GM19463 (cell line): ENCODE data around the gene TGFBR3L.
"Not testable (repeated sequence)": the region's sequence is repeated elsewhere in the genome, so short reads cannot be mapped to it uniquely, and the experiment has no call there.

Experiments
- ATAC-seq: cut with Tn5 transposase; IDR thresholded peaks from one replicate; pipeline ENCODE4 v1.9.1; 2021; ENCODE audit warnings: mild to moderate bottlenecking, moderate library complexity; ENCODE audit not compliant: unreplicated experiment

Gene TGFBR3L

DNA sequence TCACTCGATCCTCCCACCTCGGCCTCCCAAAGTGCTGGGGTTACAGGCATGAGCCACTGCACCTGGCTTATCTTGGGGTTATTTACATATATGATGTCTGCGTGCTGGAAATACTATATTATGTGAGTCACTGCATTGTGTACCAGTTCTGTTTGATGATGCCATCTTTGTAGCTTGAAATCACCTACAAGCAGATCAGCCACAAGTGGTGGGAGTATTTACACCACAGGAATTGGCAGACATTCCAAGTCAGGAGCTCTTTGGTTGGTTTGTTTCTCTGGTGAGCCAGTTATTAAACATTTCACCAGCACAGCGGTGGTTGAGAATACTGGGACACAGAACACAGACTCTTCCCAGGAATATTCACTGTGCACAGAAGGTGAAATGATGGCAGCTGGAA is 33.3 kb downstream of the TGFBR3L start:
- no peak for ATAC-seq

DNA sequence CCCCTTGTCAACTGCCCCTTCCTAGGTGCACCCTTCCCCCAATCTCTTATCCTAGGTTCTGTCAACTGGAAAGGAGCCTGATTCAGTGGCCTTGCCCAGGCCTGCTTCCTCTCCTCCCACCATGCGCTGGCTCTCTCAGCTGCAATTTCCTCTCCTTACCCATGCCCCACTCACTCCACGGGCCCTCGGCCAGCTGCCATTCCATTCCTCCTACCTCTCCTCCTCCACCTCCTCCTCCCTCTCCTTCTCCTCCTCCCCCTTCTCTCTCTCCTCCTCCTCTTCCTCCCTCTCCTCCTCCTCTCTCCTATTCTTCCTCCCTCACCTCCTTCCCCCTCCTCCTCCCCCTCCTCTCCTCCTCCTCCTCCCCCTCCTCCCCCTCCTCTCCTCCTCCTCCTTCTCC is 38.4 kb downstream of the TGFBR3L start:
- ATAC-seq, result no peak

DNA sequence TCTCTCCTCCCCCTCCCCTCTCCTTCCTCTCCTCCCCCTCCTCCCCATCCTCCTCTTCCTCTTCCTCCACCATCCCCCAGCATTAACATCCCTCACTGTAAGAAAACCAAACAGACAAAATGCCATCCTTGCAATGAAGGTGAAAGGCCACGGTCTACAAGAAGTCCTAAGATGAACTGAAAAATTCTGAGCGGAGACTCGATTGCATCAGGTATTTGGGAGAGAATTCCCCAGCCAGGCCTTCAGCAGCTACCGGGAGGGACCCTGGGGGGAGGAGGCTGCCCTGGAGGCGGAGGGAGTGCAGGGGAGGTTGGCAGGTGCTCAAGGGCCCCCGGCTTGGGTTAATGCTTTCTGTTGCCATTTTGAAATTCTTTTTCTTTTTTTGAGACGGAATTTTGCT is 38.9 kb downstream of the TGFBR3L start:
- ATAC-seq, result no peak

DNA sequence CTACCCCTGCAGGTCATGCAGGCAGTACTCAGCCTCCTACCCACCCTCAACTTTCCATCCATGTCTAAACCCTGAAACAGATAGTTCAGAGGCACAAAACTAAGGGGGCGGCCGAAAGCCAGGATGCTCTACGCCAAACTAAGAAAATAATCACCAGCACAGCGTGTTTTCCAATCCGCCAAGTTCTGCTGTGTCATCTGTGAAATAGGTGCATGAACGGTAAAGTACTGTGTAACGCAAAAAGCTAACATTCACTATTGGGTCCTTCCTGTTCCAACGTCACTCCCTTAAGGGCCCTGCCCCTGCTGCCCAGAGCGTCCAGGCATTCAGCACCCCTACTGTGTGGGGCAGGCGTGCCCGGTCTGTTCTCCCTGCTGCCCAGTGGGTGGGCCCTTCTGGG is 41.1 kb downstream of the TGFBR3L start:
- no peak for ATAC-seq

DNA sequence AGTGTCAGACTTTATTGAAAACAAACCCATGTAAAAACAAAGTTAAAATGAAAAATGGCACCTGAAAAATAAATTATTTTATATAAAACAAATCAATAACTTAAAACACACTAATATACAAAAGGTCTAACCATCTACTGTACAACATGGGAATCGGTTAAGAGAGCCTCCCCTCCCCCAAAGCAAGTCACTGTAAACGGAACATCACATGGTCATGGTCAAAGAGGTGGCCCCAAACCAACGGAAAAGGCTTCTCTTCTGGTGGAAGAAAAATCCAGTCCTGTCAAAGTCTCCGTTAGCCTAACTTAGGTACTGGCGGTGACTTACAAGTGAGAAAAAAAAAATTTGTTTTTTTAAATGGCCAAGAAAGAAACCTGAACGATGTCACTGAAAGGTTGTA is 44.6 kb downstream of the TGFBR3L start:
- no peak for ATAC-seq

DNA sequence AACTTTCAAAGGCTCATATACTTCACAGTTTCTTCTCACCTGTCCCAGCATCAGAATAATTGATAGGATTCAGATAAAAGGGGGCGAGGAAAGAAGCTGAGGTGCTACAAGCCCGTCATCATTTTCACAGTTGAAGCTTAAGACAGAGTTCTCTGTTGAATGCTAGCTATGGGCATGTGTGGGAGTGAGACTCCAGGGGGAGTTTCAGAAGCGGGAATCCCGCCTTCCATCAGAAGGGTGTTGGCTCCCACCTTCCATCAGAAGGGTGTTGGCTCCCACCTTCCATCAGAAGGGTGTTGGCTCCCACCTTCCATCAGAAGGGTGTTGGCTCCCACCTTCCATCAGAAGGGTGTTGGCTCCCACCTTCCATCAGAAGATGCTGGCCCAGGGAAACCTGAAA is 46.5 kb downstream of the TGFBR3L start:
- not testable (repeated sequence) for ATAC-seq

DNA sequence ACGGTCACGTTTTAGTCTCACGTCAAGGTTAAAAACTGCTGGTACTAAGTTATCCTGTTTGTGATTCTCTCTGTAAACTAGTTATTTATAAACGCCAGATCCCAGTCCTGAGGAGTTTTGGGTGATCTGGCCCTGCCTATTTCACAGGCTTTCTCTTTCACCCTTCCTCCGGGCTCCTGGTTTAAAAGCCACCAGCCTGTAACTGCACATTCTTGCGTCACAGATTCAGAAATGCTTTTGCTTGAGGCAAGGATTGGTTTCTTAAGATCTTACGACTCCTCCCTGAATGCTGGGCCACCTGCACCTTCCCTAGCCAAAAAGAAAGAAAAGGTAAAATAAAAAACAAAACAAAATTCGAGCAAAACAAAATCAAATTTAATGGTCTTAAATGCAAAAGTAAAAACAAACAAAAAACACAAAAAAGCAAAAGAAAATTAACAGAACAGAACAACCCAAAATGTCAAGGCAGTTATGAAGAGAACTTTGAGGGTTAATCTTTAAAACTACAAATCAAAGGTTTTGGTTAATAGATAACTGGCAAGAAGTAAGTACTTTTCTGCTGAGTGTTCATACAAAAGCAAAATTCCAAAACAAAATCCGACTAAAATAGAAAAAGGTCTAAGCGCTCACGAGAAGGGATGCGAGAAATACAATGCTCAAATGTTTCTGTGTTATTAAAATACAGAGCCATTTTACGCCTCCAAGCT is 47.4 kb downstream of the TGFBR3L start:
- no peak for ATAC-seq

DNA sequence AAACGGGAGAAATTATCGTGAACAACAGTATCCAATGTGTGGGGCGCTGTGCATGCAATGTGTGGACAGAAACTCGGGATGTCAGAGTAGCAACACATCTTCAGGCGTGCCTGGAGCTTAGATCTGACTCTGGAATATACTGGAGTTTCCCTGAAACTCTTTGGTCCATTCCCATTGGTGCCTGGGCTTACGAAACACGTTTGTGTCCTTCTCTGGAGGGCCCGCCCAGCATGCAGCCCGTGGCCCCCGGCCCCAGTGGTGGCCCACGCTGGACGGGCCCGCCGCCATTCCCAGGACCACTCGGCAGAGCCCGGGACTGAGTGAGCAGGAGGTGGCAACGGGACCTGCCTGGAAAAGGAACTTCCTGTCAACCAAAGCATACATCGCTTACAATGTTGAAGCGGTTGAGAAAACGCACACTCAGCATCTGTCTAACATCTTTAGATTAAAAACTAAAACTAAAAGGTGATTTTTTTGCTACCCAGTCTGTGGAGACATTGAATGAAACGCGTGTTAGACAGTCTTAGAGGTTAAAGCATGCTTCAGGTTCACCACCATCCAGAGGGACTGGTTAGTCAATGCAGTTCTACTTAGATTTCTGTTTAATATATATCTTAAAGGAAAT is 48.1 kb downstream of the TGFBR3L start:
- ATAC-seq, result no peak

DNA sequence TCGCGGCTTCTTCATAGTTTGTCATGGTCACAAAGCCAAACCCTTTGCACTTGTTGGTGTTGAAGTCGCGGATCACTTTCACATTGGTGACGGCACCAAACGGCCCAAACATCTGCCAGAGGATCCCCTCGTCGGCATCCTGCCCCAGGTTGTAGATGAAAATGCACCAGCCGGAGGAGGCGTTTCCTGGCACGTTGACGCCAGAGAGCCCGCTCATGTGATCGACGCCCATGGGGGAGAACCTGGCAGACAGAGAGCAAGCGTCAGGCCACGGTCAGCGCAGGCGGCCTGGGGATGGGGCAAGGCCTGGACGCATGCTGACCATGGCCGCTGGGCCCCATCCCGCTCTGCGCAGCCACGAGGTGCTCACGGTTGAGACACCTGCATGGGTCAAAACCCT is 48.9 kb downstream of the TGFBR3L start:
- no peak for ATAC-seq

DNA sequence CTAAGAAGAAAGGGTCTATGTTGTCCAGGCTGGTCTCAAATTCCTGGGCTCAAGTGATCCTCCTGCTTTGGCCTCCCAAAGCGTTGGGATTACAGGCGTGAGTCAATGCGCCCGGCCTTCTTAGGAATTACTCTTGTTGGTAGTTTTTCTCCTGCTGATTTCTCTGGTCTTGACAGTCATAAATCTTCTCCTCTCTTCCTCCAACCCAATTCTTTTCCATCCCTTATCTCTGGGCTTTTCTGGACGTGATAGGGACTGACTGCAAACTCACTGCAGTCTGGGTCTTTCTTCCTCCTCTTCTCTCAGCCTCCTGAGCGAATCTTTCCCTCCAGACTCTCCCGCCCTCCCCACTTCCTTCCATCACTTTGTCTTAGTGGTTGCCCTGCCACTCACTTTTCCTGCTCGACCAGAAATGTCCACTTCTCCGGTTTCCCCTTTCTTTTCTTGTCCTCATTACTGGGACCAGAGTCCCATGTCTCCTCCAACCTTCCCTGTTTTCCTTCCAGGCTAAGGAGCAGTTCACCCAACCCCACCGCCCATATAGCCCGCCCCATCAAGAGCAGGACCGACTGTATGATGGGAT is 50.7 kb downstream of the TGFBR3L start:
- no peak for ATAC-seq

DNA sequence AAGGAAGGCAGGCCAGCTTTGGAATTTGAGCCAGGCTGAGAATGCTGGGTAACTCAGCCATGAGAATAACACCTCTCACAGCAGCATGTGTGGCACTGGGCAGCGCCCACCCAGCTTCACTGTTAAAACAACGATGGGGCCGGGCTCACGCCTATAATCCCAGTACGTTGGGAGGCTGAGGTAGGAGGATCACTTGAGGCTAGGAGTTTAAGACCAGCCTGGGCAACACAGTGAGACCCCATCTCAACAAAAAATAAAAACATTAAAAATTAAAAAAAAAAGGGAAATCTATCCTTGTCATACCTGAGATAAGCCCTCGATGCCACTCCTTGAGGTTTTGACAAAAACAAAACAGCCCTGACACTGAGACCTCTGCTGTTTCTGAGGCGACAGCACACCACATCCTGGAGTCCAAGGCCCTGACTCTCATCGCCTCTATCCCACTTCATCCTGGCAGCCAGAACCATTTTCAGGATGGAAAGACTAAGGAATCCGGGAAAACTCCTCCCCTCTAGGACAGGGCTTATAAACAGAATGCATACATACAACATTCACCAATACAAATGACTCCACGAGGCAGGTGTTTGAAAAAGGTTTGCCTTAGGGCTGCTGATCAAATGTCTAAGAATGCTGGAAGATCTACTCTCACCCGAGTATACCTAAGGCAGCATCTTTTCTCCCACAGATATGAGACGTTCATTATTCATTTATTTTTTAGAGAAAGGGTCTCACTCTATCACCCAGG is 51.5 kb downstream of the TGFBR3L start:
- ATAC-seq, result no peak

DNA sequence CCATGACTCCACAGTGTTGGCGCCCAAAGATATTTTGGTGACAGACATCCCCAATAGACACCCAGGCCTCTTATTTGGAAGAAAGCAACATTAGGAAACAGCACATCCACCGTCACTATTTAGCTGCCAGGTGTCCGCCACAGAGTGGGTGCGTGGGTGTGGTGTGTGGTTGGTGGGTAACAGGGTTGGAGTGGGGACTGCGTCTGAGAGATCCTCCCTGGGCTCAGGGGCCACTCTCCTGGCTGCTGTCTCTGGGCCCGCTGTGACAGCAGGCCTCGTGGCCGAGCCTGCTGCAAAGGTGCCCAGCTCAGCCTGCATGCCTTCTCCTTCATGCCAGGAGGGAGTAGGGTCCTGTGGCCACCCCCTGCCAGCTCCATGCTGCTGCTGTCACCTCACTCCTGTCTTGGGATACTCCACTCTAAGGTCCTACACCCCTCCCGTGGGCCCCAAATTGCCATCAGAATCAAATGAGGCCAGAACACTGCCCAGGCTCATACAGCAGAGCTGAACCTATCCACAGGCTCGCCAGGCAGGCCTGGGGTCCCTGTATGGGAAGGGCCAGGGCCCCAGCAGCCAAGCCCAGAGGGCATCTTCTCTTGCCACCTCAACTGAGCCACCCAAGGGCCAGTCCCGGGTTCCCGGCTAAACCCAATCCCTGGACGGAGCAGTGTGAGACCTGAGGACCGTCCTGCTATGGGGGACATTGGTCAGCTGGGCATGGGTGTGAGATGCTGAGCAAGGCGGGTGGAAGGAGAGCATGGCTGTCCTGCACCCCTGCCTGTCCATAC is 53.6 kb downstream of the TGFBR3L start:
- no peak for ATAC-seq
